ENCODE results near the gene IMP4. TPM values are rescaled to one million over a fixed set of nuclear protein-coding genes. Genes with fewer than 3 reads are reported as not detected.

Gene IMP4
- total and polyA plus RNA-seq, 2 donors (not counting 3 experiments of a cell fraction or from before 2014, with no cell fraction given) = 74.0 to 149 TPM

DNA sequence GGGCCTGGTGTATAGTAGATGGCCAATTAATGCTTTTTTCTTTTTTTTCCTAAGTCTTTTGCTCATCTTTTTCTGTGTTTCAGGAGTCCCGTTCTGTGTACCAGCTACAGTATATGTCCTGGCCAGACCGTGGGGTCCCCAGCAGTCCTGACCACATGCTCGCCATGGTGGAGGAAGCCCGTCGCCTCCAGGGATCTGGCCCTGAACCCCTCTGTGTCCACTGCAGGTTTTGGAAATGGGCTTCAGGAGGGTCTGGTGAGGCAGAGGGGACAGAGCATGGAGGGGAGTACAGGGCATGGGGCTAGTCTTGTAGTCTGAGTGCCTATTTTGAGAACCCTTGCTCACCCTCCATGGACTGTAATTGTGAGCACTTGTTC lies 27.3 kb downstream of the IMP4 start:
- POLR2A ChIA-PET = interaction anchor here (0.9 kb wide), 1 partner anchor 15 kb away, joined by 3 read pairs; no protein-coding TSS in a partner anchor
- dilution Hi-C loops (cut with MboI; ENCODE audit: extremely low pct_ligation_motif_present, low sequenced_read_pairs) = no loop called here
- FAIRE-seq = no peak
- Histone ChIP-seq H3K27ac (ENCODE audit: insufficient read depth, low read depth, low read length) (no peak overlapping the region), H3K36me3 (ENCODE audit: control insufficient read depth in 2 of 2, extremely low read depth in 1 of 2, insufficient read depth in 2 of 2, low read length in 2 of 2) (no peaks in the 10 kb centered on the region), H4K20me1 (replicated peaks; ENCODE audit: control insufficient read depth, extremely low read depth, insufficient read depth, low read length) (no peaks in the 10 kb centered on the region), H3K4me3 (replicated peaks in 1 of 3; ENCODE audit: insufficient read depth in 1 of 3, low read depth in 1 of 3, low read length in 3 of 3) (no peak overlapping the region), H3K9me3 (replicated peaks; ENCODE audit: control insufficient read depth, insufficient read depth, low read length) (no peaks in the 10 kb centered on the region), H3K4me1 (ENCODE audit: control insufficient read depth, extremely low read depth, insufficient read depth, low read length) (peaks cover 14% of the 10 kb centered on the region), H3K9me1 (replicated peaks; ENCODE audit: control insufficient read depth, extremely low read depth, insufficient read depth, low read length) (no peaks in the 10 kb centered on the region), H3K9ac (replicated peaks; ENCODE audit: extremely low read depth, insufficient read depth, low read length) (no peak overlapping the region), H3K27me3 (ENCODE audit: control insufficient read depth in 2 of 2, insufficient read depth in 2 of 2, low read length in 2 of 2) (no peaks in the 10 kb centered on the region), H3K79me2 (ENCODE audit: control insufficient read depth, insufficient read depth, low read length) (peaks cover 5% of the 10 kb centered on the region), H3K4me2 (ENCODE audit: insufficient read depth, low read length) (no peak overlapping the region), H2AFZ (ENCODE audit: low read depth, low read length) (no peak overlapping the region)
- no peak for TF ChIP-seq MYC (IDR thresholded peaks at IDR 0.05; ENCODE audit: low read depth, low read length)
- no peak for DNase-seq (ENCODE audit: low read depth, low spot score)
- CTCF ChIA-PET = interaction anchor here (1.2 to 1.5 kb wide), 2 partner anchors 14 to 16 kb away, joined by 4 to 5 read pairs; partner anchors contain the start of gene PTPN18
- intact Hi-C loops (cut with micrococcal nuclease) = no loop called here
- BruUV-seq (replicated peaks) = no TSS peak

DNA sequence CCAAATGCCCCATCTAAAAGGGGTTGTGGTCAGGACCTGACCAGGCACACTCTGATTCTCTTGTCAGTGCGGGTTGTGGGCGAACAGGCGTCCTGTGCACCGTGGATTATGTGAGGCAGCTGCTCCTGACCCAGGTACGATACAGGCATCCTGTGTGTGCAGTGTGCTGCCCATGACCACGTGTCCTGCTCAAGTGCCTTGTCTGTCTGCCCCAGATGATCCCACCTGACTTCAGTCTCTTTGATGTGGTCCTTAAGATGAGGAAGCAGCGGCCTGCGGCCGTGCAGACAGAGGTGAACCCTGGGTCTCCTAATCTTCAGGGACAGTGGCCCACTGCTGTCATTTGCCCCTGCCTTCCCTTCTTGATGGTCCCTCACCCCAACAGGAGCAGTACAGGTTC lies 27.8 kb downstream of the IMP4 start:
- Histone ChIP-seq H3K79me2 (ENCODE audit: control insufficient read depth, insufficient read depth, low read length) (peaks cover 5% of the 10 kb centered on the region), H3K9me1 (replicated peaks; ENCODE audit: control insufficient read depth, extremely low read depth, insufficient read depth, low read length) (no peaks in the 10 kb centered on the region), H3K36me3 (ENCODE audit: control insufficient read depth in 2 of 2, extremely low read depth in 1 of 2, insufficient read depth in 2 of 2, low read length in 2 of 2) (no peaks in the 10 kb centered on the region), H3K4me3 (replicated peaks in 1 of 3; ENCODE audit: insufficient read depth in 1 of 3, low read depth in 1 of 3, low read length in 3 of 3) (no peak overlapping the region), H3K27ac (ENCODE audit: insufficient read depth, low read depth, low read length) (no peak overlapping the region), H4K20me1 (replicated peaks; ENCODE audit: control insufficient read depth, extremely low read depth, insufficient read depth, low read length) (no peaks in the 10 kb centered on the region), H3K9me3 (replicated peaks; ENCODE audit: control insufficient read depth, insufficient read depth, low read length) (no peaks in the 10 kb centered on the region), H3K4me1 (ENCODE audit: control insufficient read depth, extremely low read depth, insufficient read depth, low read length) (peaks cover 14% of the 10 kb centered on the region), H2AFZ (ENCODE audit: low read depth, low read length) (no peak overlapping the region), H3K27me3 (ENCODE audit: control insufficient read depth in 2 of 2, insufficient read depth in 2 of 2, low read length in 2 of 2) (no peaks in the 10 kb centered on the region), H3K4me2 (ENCODE audit: insufficient read depth, low read length) (no peak overlapping the region), H3K9ac (replicated peaks; ENCODE audit: extremely low read depth, insufficient read depth, low read length) (no peak overlapping the region)
- TF ChIP-seq MAX (IDR thresholded peaks at IDR 0.05; ENCODE audit: insufficient read depth, insufficient read length) (no peak), GATA2 (IDR thresholded peaks at IDR 0.05; ENCODE audit: insufficient read depth, insufficient read length, low read depth, low read length) (no peak), EZH2 (IDR thresholded peaks at IDR 0.05; ENCODE audit: borderline replicate concordance, low read depth, low read length, severe bottlenecking) (no peak), POLR2A (IDR thresholded peaks at IDR 0.05; ENCODE audit: low read depth, low read length) (no peak), JUN (IDR thresholded peaks at IDR 0.05; ENCODE audit: borderline replicate concordance, insufficient read depth, insufficient read length, low read depth) (no peak), POLR2AphosphoS5 (IDR thresholded peaks at IDR 0.05; ENCODE audit: insufficient read depth, low read depth, low read length) (no peak), MYC (IDR thresholded peaks at IDR 0.05; ENCODE audit: low read depth, low read length) (no peak), FOS (IDR thresholded peaks at IDR 0.05; ENCODE audit: borderline replicate concordance, insufficient read depth, low read length) (no peak)
- TF ChIP-seq, protein P1, sequence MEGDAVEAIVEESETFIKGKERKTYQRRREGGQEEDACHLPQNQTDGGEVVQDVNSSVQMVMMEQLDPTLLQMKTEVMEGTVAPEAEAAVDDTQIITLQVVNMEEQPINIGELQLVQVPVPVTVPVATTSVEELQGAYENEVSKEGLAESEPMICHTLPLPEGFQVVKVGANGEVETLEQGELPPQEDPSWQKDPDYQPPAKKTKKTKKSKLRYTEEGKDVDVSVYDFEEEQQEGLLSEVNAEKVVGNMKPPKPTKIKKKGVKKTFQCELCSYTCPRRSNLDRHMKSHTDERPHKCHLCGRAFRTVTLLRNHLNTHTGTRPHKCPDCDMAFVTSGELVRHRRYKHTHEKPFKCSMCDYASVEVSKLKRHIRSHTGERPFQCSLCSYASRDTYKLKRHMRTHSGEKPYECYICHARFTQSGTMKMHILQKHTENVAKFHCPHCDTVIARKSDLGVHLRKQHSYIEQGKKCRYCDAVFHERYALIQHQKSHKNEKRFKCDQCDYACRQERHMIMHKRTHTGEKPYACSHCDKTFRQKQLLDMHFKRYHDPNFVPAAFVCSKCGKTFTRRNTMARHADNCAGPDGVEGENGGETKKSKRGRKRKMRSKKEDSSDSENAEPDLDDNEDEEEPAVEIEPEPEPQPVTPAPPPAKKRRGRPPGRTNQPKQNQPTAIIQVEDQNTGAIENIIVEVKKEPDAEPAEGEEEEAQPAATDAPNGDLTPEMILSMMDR (IDR thresholded peaks at IDR 0.05; ENCODE audit: extremely low read depth in 1 of 2, insufficient read depth in 1 of 2, low read depth in 1 of 2, low read length in 2 of 2) = no peak
- POLR2A ChIA-PET = interaction anchor here (0.9 kb wide), 1 partner anchor 15 kb away, joined by 3 read pairs; no protein-coding TSS in a partner anchor
- DNase-seq (ENCODE audit: low read depth, low spot score) (no peak), FAIRE-seq (no peak)
- no TSS peak for BruUV-seq (replicated peaks)
- dilution Hi-C loops (cut with MboI; ENCODE audit: extremely low pct_ligation_motif_present, low sequenced_read_pairs) = no loop called here
- CTCF ChIA-PET = interaction anchor here (1.2 kb wide), 1 partner anchor 15 kb away, joined by 4 read pairs; the partner anchor contains the start of gene PTPN18
- intact Hi-C loops (cut with micrococcal nuclease) = no loop called here

Measured in endothelial cell of umbilical vein (primary cell).